CD14-positive monocyte (primary cell): ENCODE measurements around the gene CRYBA4. TPM values are rescaled to one million over a fixed set of nuclear protein-coding genes. Genes with fewer than 3 reads are reported as not detected.

Experiments used
- DNase-seq, 3 donors: peaks; one replicate each; pipeline ENCODE4 v3.0.0-alpha.2; 2011 to 2022
- H2AFZ ChIP-seq: 2 replicates; pipeline ENCODE4 v1.6.0; 2012; ENCODE audit warnings: mild to moderate bottlenecking, low read depth, low read length, inconsistent platforms; ENCODE audit not compliant: insufficient read depth, poor library complexity, severe bottlenecking
- H3K27ac ChIP-seq, 2 donors: 1 replicate in 1 of 2; 2 replicates in 1 of 2; pipeline ENCODE4 v1.5.1; 2012 to 2013; ENCODE audit warnings: low read length in 2 of 2, control low read depth in 1 of 2, inconsistent platforms in 1 of 2, low read depth in 1 of 2, mild to moderate bottlenecking in 1 of 2
- H3K27me3 ChIP-seq, 2 donors: one replicate each; pipeline versions ENCODE4 v1.6.0 to v1.6.1; 2011 to 2013; ENCODE audit warnings: low read length in 2 of 2; ENCODE audit not compliant: control insufficient read depth in 2 of 2, insufficient read depth in 2 of 2
- H3K36me3 ChIP-seq, 2 donors: replicated peaks in 1 of 2; 1 replicate in 1 of 2; 2 replicates in 1 of 2; pipeline versions ENCODE4 v1.5.1 to v1.6.1; 2012 to 2013; ENCODE audit warnings: low read length in 2 of 2, control low read depth in 1 of 2, inconsistent platforms in 1 of 2, mild to moderate bottlenecking in 1 of 2; ENCODE audit not compliant: insufficient read depth in 2 of 2, control insufficient read depth in 1 of 2
- H3K4me1 ChIP-seq, 2 donors: 1 replicate in 1 of 2; 2 replicates in 1 of 2; pipeline versions ENCODE4 v1.5.1 to v1.6.1; 2012 to 2013; ENCODE audit warnings: low read length in 2 of 2, control low read depth in 1 of 2, inconsistent platforms in 1 of 2, mild to moderate bottlenecking in 1 of 2, moderate library complexity in 1 of 2; ENCODE audit not compliant: insufficient read depth in 2 of 2, control insufficient read depth in 1 of 2
- H3K4me2 ChIP-seq: replicated peaks from 2 replicates; pipeline ENCODE3; 2012; ENCODE audit warnings: low read length, moderate library complexity, mild to moderate bottlenecking; ENCODE audit not compliant: poor library complexity, severe bottlenecking; ENCODE audit errors: extremely low read depth
- H3K4me3 ChIP-seq, 3 experiments: fragments of 200-600 bp in 1 of 3; sonication (generic) in 1 of 3; replicated peaks in 1 of 3; 1 replicate in 2 of 3; 2 replicates in 1 of 3; pipeline ENCODE4 v1.5.1; 2011 to 2013; ENCODE audit warnings: low read length in 3 of 3, mild to moderate bottlenecking in 3 of 3, control low read depth in 2 of 3, low read depth in 2 of 3, inconsistent platforms in 1 of 3, moderate library complexity in 1 of 3
- H3K79me2 ChIP-seq: 2 replicates; pipeline ENCODE4 v1.6.0; 2012; ENCODE audit warnings: mild to moderate bottlenecking, control low read depth, inconsistent platforms, low read length, moderate library complexity; ENCODE audit not compliant: insufficient read depth
- H3K9ac ChIP-seq: 2 replicates; pipeline ENCODE4 v1.6.0; 2017; ENCODE audit warnings: low read length, mild to moderate bottlenecking; ENCODE audit not compliant: insufficient read depth, poor library complexity, severe bottlenecking
- H3K9me3 ChIP-seq, 2 donors: replicated peaks in 1 of 2; 1 replicate in 1 of 2; 2 replicates in 1 of 2; pipeline versions ENCODE4 v1.5.1 to v1.6.1; 2012 to 2013; ENCODE audit warnings: low read length in 2 of 2, control low read depth in 1 of 2; ENCODE audit not compliant: control insufficient read depth in 1 of 2, insufficient read depth in 1 of 2
- H4K20me1 ChIP-seq: 2 replicates; pipeline ENCODE4 v1.6.0; 2012; ENCODE audit warnings: mild to moderate bottlenecking, low read length, control low read depth, moderate library complexity; ENCODE audit not compliant: insufficient read depth
- H3K27ac Mint-ChIP-seq, 7 donors: one replicate each; pipeline ENCODE4 v1.8.0; 2020; ENCODE audit warnings: mild to moderate bottlenecking in 7 of 7, mixed read lengths in 7 of 7, moderate library complexity in 6 of 7, inconsistent platforms in 2 of 7
- H3K27me3 Mint-ChIP-seq, 3 donors: one replicate each; pipeline ENCODE4 v1.8.0; 2021 to 2022; ENCODE audit warnings: low read depth in 3 of 3, mild to moderate bottlenecking in 3 of 3, mixed read lengths in 3 of 3, moderate library complexity in 3 of 3, inconsistent platforms in 1 of 3
- H3K36me3 Mint-ChIP-seq, 2 donors: one replicate each; pipeline ENCODE4 v1.8.0; 2020; ENCODE audit warnings: mixed read lengths in 2 of 2, inconsistent platforms in 1 of 2, mild to moderate bottlenecking in 1 of 2
- H3K4me1 Mint-ChIP-seq: one replicate; pipeline ENCODE4 v1.8.0; 2020; ENCODE audit warnings: mild to moderate bottlenecking, mixed read lengths
- H3K4me3 Mint-ChIP-seq, 2 donors: one replicate each; pipeline ENCODE4 v1.8.0; 2020; ENCODE audit warnings: mild to moderate bottlenecking in 2 of 2, mixed read lengths in 2 of 2, moderate library complexity in 1 of 2
- H3K9me3 Mint-ChIP-seq, 7 donors: one replicate each; pipeline ENCODE4 v1.8.0; 2020 to 2022; ENCODE audit warnings: mixed read lengths in 7 of 7, mild to moderate bottlenecking in 6 of 7, moderate library complexity in 6 of 7, inconsistent platforms in 2 of 7
- WGBS: methylation state at CpG from one replicate; pipeline ENCODE4 v1.1.5; 2013; ENCODE audit warnings: missing lambda C conversion rate; ENCODE audit not compliant: insufficient coverage; 5-methylcytosine and 5-hydroxymethylcytosine counted together
- intact Hi-C, 2 donors: fragments of 100-400 bp; cut with micrococcal nuclease; formaldehyde crosslinking; loops; one replicate each; pipeline versions ENCODE4 v1.15.0 to v1.15.1; 2023
- polyA plus RNA-seq, 3 donors: library from polyadenylated mRNA; depleted of rRNA in 1 of 3; unstranded in 2 of 3; stranded (reverse) in 1 of 3; fragments of 300-500 nt in 2 of 3; fragments of >200 nt in 1 of 3; fragmentation: Illumina TruSeq in 2 of 3; gene quantifications; 1 replicate in 2 of 3; 2 replicates in 1 of 3; pipeline ENCODE4 v1.2.3, GENCODE V29; 2012 to 2021
- TF ChIP-seq, protein P1 (sequence below): fragments of 200-600 bp; IDR thresholded peaks from one replicate; pipeline ENCODE4 v1.8.0; 2022; ENCODE audit warnings: antibody characterized with exemption, mild to moderate bottlenecking

Gene CRYBA4
- polyA plus RNA-seq, 3 donors = not detected

DNA sequence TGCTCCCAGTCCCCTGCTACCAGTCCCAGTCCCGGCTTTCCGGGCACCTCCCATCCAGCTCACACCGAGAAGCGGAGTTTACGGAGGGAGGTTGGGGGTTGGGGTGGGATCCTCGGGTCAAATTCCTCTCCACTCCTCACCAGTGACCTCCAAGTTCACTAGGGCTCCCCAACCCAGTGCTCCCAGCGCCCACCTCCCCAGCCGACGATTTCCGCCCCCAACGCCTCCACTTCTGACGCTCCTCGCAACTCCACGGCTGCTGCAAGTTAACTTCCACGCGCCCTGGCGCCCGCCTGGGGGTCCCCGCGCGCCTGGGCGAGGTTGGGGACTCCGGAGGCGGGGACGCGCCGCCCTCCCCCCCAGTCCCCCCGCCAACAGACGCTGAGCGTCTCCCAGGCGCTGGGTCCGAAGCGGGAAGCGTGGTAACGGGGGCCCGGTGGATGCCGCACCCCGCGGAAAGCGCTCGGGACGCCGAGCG lies 32.4 kb upstream of the CRYBA4 start:
- peaks cover 0 to 2% (median 0%) of the 10 kb centered on the region in 7 donors for H3K9me3 Mint-ChIP-seq
- H3K27ac Mint-ChIP-seq = peak overlapping the region; percentile 93 to 98 (median 97)
- H3K27me3 Mint-ChIP-seq = no peaks in the 10 kb centered on the region

DNA sequence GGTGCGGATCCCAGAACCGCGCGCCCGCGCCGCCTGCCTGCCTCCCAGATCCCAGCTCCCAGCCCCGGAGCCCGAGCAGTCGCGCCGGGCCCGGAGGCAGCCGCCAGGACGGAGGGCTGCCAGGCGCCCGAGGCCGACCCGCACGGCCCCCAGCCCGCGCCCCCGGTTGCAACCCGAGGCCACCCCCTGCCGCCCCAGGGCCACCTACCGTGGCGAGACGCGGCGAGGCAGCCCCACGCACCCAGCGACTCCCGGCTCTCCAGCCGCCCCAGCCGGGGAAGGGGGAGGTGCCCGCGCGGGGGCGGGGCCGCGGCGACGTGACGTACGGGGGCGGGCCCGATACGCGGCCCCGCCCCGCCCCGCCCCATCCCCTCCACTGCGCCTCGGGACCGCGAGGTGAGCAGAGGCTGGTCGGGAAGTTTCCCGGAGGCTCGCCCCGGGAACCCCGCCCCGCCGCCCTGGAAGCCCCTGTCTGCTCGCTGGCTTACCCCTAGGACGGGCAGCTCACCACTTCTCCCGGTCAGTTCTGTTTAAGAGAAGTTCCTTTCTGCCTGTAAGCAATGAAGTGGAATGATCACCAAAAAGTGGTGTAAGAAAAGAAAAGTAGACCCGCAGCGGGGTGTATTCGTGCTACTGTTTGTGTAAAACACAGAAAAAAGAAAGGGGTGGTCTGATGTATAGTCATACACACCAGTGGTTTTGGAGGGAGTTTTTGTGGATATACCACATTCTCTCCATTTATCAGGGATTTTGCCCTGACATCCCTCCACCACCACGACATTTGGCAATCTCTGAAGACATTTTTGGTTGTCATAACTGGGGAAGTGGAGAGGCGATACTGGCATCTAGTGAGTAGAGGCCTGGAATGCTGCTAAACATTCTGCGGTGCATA lies 31.7 kb upstream of the CRYBA4 start, which contains the start of gene TPST2:
TPST2 (minus strand) TSS at position 288 of the 892 bp plus-strand sequence. CDS start 48,502 bp downstream, outside the sequence.
- H3K27me3 Mint-ChIP-seq = no peaks in the 10 kb centered on the region
- DNase-seq = peak; percentile 57 to 77 (median 66)
- peak within 1 kb of the TSS; percentile 75 for H2AFZ ChIP-seq
- under 1% methylated on average over 65 of the region's 72 CpGs for WGBS
- intact Hi-C loops = loop anchor here (2.0 to 10.0 kb wide), 6 partner anchors 17 to 163 kb away; partner anchors contain the start of genes ASPHD2 (in 1 of the 2), HPS4 (in 1 of the 2), SRRD (in 1 of the 2) and TFIP11 (in 1 of the 2)
- peak within 1 kb of the TSS; percentile 93 to 98 (median 97) for H3K27ac Mint-ChIP-seq
- no peaks in the 10 kb centered on the region for H3K9me3 ChIP-seq
- H3K27ac ChIP-seq = peak within 1 kb of the TSS; percentile 79 to 88
- peaks cover 61% of the 10 kb centered on the region for H3K4me1 Mint-ChIP-seq
- peak within 1 kb of the TSS; percentile 97 for H3K4me2 ChIP-seq
- peak within 1 kb of the TSS; percentile 92 to 97 for H3K4me3 Mint-ChIP-seq
- H3K9me3 Mint-ChIP-seq = peaks cover 0 to 2% (median 0%) of the 10 kb centered on the region in 7 donors
- peaks cover 2 to 14% of the 10 kb centered on the region in 2 donors for H3K36me3 Mint-ChIP-seq
- H3K4me1 ChIP-seq = peaks cover 57 to 58% of the 10 kb centered on the region in 2 donors
- TF ChIP-seq, protein P1, sequence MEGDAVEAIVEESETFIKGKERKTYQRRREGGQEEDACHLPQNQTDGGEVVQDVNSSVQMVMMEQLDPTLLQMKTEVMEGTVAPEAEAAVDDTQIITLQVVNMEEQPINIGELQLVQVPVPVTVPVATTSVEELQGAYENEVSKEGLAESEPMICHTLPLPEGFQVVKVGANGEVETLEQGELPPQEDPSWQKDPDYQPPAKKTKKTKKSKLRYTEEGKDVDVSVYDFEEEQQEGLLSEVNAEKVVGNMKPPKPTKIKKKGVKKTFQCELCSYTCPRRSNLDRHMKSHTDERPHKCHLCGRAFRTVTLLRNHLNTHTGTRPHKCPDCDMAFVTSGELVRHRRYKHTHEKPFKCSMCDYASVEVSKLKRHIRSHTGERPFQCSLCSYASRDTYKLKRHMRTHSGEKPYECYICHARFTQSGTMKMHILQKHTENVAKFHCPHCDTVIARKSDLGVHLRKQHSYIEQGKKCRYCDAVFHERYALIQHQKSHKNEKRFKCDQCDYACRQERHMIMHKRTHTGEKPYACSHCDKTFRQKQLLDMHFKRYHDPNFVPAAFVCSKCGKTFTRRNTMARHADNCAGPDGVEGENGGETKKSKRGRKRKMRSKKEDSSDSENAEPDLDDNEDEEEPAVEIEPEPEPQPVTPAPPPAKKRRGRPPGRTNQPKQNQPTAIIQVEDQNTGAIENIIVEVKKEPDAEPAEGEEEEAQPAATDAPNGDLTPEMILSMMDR = no peak
- peaks cover 33% of the 10 kb centered on the region for H4K20me1 ChIP-seq
- H3K4me3 ChIP-seq = peak within 1 kb of the TSS; percentile 75 to 98 (median 86)
- peaks cover 0 to 6% of the 10 kb centered on the region in 2 donors for H3K36me3 ChIP-seq
- H3K27me3 ChIP-seq = no peaks in the 10 kb centered on the region
- peaks cover 40% of the 10 kb centered on the region for H3K79me2 ChIP-seq
- peak within 1 kb of the TSS; percentile 90 for H3K9ac ChIP-seq

More for the DNA sequence above, 32.4 kb upstream of the CRYBA4 start:
- H3K9ac ChIP-seq = peak overlapping the region; percentile 90
- no peaks in the 10 kb centered on the region for H3K27me3 ChIP-seq
- intact Hi-C loops = loop anchor here (2.0 to 10.0 kb wide), 4 partner anchors 17 to 162 kb away; partner anchors contain the start of gene ASPHD2 (in 1 of the 2)
- peaks cover 58 to 60% of the 10 kb centered on the region in 2 donors for H3K4me1 ChIP-seq
- H3K79me2 ChIP-seq = peaks cover 47% of the 10 kb centered on the region
- peak overlapping the region; percentile 97 for H3K4me2 ChIP-seq
- peak overlapping the region; percentile 74 to 98 (median 86) for H3K4me3 ChIP-seq
- H3K4me1 Mint-ChIP-seq = peaks cover 68% of the 10 kb centered on the region
- H3K27ac ChIP-seq = peak overlapping the region; percentile 79 to 88
- TF ChIP-seq, protein P1 = no peak
- peak in 1 of 3 donors; percentile 14 for DNase-seq
- WGBS = under 1% methylated on average over 38 of the region's 44 CpGs
- H3K9me3 ChIP-seq = no peaks in the 10 kb centered on the region
- peaks cover 40% of the 10 kb centered on the region for H4K20me1 ChIP-seq
- H3K36me3 Mint-ChIP-seq = peaks cover 5 to 18% of the 10 kb centered on the region in 2 donors
- H2AFZ ChIP-seq = peak overlapping the region; percentile 75
- H3K4me3 Mint-ChIP-seq = peak overlapping the region; percentile 92 to 97
- H3K36me3 ChIP-seq = peaks cover 0 to 12% of the 10 kb centered on the region in 2 donors
